HEK293 (cell line): ENCODE results near the gene GPR107.

Experiments used
- CTCF ChIA-PET: fragments of 350-600 bp; formaldehyde crosslinking; extraction: SDS; loops from one replicate; lab custom pipeline; 2021; ENCODE audit warnings: antibody characterized with exemption; lab: Yijun Ruan, JAX
- POLR2A ChIA-PET: fragments of 300-600 bp; formaldehyde crosslinking; extraction: SDS; loops from one replicate; lab custom pipeline; 2020; ENCODE audit warnings: antibody characterized with exemption, inconsistent platforms; lab: Yijun Ruan, JAX
- H3K27ac ChIP-seq: fragments of 200-500 bp; sonication (Bioruptor generic); 2 replicates; pipeline ENCODE4 v1.5.1; 2014; ENCODE audit warnings: low read depth, low read length, control low read depth, inconsistent platforms; ENCODE audit errors: extremely low read depth
- H3K36me3 ChIP-seq, 2 experiments: fragments of 200-500 bp in 1 of 2; sonication (Bioruptor generic) in 1 of 2; 1 replicate in 1 of 2; 2 replicates in 1 of 2; pipeline ENCODE4 v1.5.1; 2014 to 2017; ENCODE audit warnings: inconsistent platforms in 2 of 2, low read length in 2 of 2; ENCODE audit not compliant: control insufficient read depth in 2 of 2, insufficient read depth in 1 of 2
- H3K4me1 ChIP-seq: fragments of 200-500 bp; sonication (Bioruptor generic); 2 replicates; pipeline ENCODE4 v1.5.1; 2014; ENCODE audit warnings: mild to moderate bottlenecking, low read length, inconsistent platforms; ENCODE audit not compliant: control insufficient read depth, insufficient read depth
- H3K4me3 ChIP-seq: 2 replicates; pipeline ENCODE4 v1.5.1; 2011; ENCODE audit warnings: low read depth, mild to moderate bottlenecking, control low read depth, low read length, moderate library complexity
- H3K9me3 ChIP-seq: fragments of 200-500 bp; sonication (Bioruptor generic); 2 replicates; pipeline ENCODE4 v1.5.1; 2014; ENCODE audit warnings: low read depth, low read length, inconsistent platforms; ENCODE audit not compliant: control insufficient read depth, insufficient read depth
- GLIS2 ChIP-seq: fragments of 450-650 bp; formaldehyde crosslinking; IDR thresholded peaks from 2 replicates; pipeline ENCODE4 v1.5.1; 2016; ENCODE audit warnings: missing biosample characterization, missing genetic modification characterization
- HIC1 ChIP-seq: fragments of 450-650 bp; formaldehyde crosslinking; IDR thresholded peaks from 2 replicates; pipeline ENCODE4 v1.5.1; 2016; ENCODE audit warnings: missing biosample characterization, missing genetic modification characterization
- MYNN ChIP-seq: fragments of 450-650 bp; formaldehyde crosslinking; IDR thresholded peaks from 2 replicates; pipeline ENCODE4 v1.5.1; 2016; ENCODE audit warnings: missing biosample characterization, missing genetic modification characterization, borderline replicate concordance
- PRDM6 ChIP-seq: fragments of 450-650 bp; formaldehyde crosslinking; IDR thresholded peaks from 2 replicates; pipeline ENCODE4 v1.5.1; 2017; ENCODE audit warnings: missing biosample characterization, missing genetic modification characterization
- SP7 ChIP-seq: fragments of 450-650 bp; formaldehyde crosslinking; IDR thresholded peaks from 2 replicates; pipeline ENCODE4 v1.5.1; 2016; ENCODE audit warnings: missing biosample characterization, missing genetic modification characterization
- TRIM28 ChIP-seq: IDR thresholded peaks from 2 replicates; pipeline ENCODE4 v1.6.1; 2011; ENCODE audit warnings: low read length, control low read depth, borderline replicate concordance
- TSHZ1 ChIP-seq: fragments of 450-650 bp; formaldehyde crosslinking; IDR thresholded peaks from 2 replicates; pipeline ENCODE4 v1.5.1; 2016; ENCODE audit warnings: missing biosample characterization, missing genetic modification characterization, borderline replicate concordance
- ZBTB17 ChIP-seq: fragments of 450-650 bp; formaldehyde crosslinking; IDR thresholded peaks from 2 replicates; pipeline ENCODE4 v1.5.1; 2016; ENCODE audit warnings: missing biosample characterization, missing genetic modification characterization
- ZBTB21 ChIP-seq: fragments of 450-650 bp; formaldehyde crosslinking; IDR thresholded peaks from 2 replicates; pipeline ENCODE4 v1.5.1; 2017; ENCODE audit warnings: missing biosample characterization, missing genetic modification characterization
- ZBTB8A ChIP-seq: fragments of 450-650 bp; formaldehyde crosslinking; IDR thresholded peaks from 2 replicates; pipeline ENCODE4 v1.5.1; 2016; ENCODE audit warnings: missing biosample characterization, missing genetic modification characterization
- ZFP37 ChIP-seq: fragments of 450-650 bp; formaldehyde crosslinking; IDR thresholded peaks from 2 replicates; pipeline ENCODE4 v1.5.1; 2016; ENCODE audit warnings: missing biosample characterization, missing genetic modification characterization
- ZNF140 ChIP-seq: fragments of 450-650 bp; formaldehyde crosslinking; IDR thresholded peaks from 2 replicates; pipeline ENCODE4 v1.5.1; 2016; ENCODE audit warnings: missing biosample characterization, missing genetic modification characterization
- ZNF248 ChIP-seq: fragments of 450-650 bp; formaldehyde crosslinking; IDR thresholded peaks from 2 replicates; pipeline ENCODE4 v1.5.1; 2017; ENCODE audit warnings: missing biosample characterization, missing genetic modification characterization
- ZNF335 ChIP-seq: fragments of 450-650 bp; formaldehyde crosslinking; conservative IDR thresholded peaks from 2 replicates; pipeline ENCODE4 v1.5.1; 2016; ENCODE audit warnings: missing biosample characterization, missing genetic modification characterization
- ZNF350 ChIP-seq: fragments of 450-650 bp; formaldehyde crosslinking; IDR thresholded peaks from 2 replicates; pipeline ENCODE4 v1.5.0; 2017; ENCODE audit warnings: missing biosample characterization, mild to moderate bottlenecking, missing genetic modification characterization
- ZNF366 ChIP-seq: fragments of 450-650 bp; formaldehyde crosslinking; conservative IDR thresholded peaks from 2 replicates; pipeline ENCODE4 v1.5.1; 2016; ENCODE audit warnings: missing biosample characterization, missing genetic modification characterization
- ZNF518A ChIP-seq: fragments of 450-650 bp; formaldehyde crosslinking; conservative IDR thresholded peaks from 2 replicates; pipeline ENCODE4 v1.5.1; 2016; ENCODE audit warnings: low read depth, missing biosample characterization, missing genetic modification characterization
- ZNF623 ChIP-seq: fragments of 450-650 bp; formaldehyde crosslinking; IDR thresholded peaks from 2 replicates; pipeline ENCODE4 v1.5.1; 2016; ENCODE audit warnings: missing biosample characterization, missing genetic modification characterization
- ZNF639 ChIP-seq: fragments of 450-650 bp; formaldehyde crosslinking; IDR thresholded peaks from 2 replicates; pipeline ENCODE4 v1.5.1; 2016; ENCODE audit warnings: missing biosample characterization, missing genetic modification characterization
- ZNF660 ChIP-seq: fragments of 450-650 bp; IDR thresholded peaks from 2 replicates; pipeline ENCODE4 v1.5.1; 2018; ENCODE audit warnings: missing biosample characterization, mild to moderate bottlenecking, missing genetic modification characterization
- ZNF664 ChIP-seq: fragments of 450-650 bp; formaldehyde crosslinking; IDR thresholded peaks from 2 replicates; pipeline ENCODE4 v1.5.1; 2016; ENCODE audit warnings: missing biosample characterization, missing genetic modification characterization
- ZXDB ChIP-seq: fragments of 450-650 bp; formaldehyde crosslinking; IDR thresholded peaks from 2 replicates; pipeline ENCODE4 v1.5.1; 2016; ENCODE audit warnings: missing biosample characterization, missing genetic modification characterization

Gene GPR107

GRCh38 chr9:130128733-130129431, 75.2 kb downstream of the GPR107 start:
- peaks cover 6% of the 10 kb centered on the region for H3K4me1 ChIP-seq
- POLR2A ChIA-PET: interaction anchor here (1.1 kb wide), 1 partner anchor 9 kb away, joined by 8 read pairs; no protein-coding TSS in a partner anchor
- H3K9me3 ChIP-seq: no peaks in the 10 kb centered on the region
- H3K4me3 ChIP-seq: no peak overlapping the region
- CTCF ChIA-PET: interaction anchor here (0.8 to 3.1 kb wide), 8 partner anchors 18 to 240 kb away, joined by 3 to 25 read pairs (median 4); no protein-coding TSS in a partner anchor
- peak overlapping the region; percentile 48; the same call in 1 of the 2 replicates for H3K27ac ChIP-seq
- peaks cover 3 to 30% of the 10 kb centered on the region in 2 experiments; a peak in 2 of 3 replicates for H3K36me3 ChIP-seq
- TF ChIP-seq PRDM6 (peak; percentile 34; the same call in 1 of the 2 replicates), ZNF660 (tag by site-specific recombination) (peak; percentile 92), ZNF350 (tag by site-specific recombination) (no peak), HIC1 (tag by site-specific recombination) (peak; percentile 74), ZFP37 (tag by site-specific recombination) (peak; percentile 79; the same call in 1 of the 2 replicates), GLIS2 (tag by site-specific recombination) (peak; percentile 46), ZBTB21 (tag by site-specific recombination) (peak; percentile 69), ZNF639 (tag by site-specific recombination) (peak; percentile 70), TSHZ1 (tag by site-specific recombination) (0 out of 2 replicates have a peak, but pooled peaks have one; percentile 7), TRIM28 (no peak), ZNF140 (no peak), ZBTB17 (tag by site-specific recombination) (0 out of 2 replicates have a peak, but pooled peaks have one; percentile 21), ZNF335 (tag by site-specific recombination) (peak; percentile 51; the same call in 1 of the 2 replicates), ZNF518A (tag by site-specific recombination) (0 out of 2 replicates have a peak, but pooled peaks have one; percentile 23), ZNF366 (tag by site-specific recombination) (peak; percentile 77), ZNF664 (peak; percentile 32), SP7 (tag by site-specific recombination) (peak; percentile 96), MYNN (0 out of 2 replicates have a peak, but pooled peaks have one; percentile 9), ZNF623 (tag by site-specific recombination) (no peak), ZBTB8A (tag by site-specific recombination) (0 out of 2 replicates have a peak, but pooled peaks have one; percentile 15), ZXDB (tag by site-specific recombination) (0 out of 2 replicates have a peak, but pooled peaks have one; percentile 16), ZNF248 (tag by site-specific recombination) (no peak)
